22Rv1 (cell line): ENCODE data around the gene RNF166.

Experiments
- ZFX ChIP-seq: fragments of 450-650 bp; IDR thresholded peaks from 2 replicates; pipeline ENCODE4 v1.6.1; 2017; ENCODE audit warnings: antibody characterized with exemption, borderline replicate concordance
- TF ChIP-seq, protein P1 (sequence below): fragments of 450-650 bp; IDR thresholded peaks from 2 replicates; pipeline ENCODE4 v1.5.1; 2017; ENCODE audit warnings: mild to moderate bottlenecking

GRCh38 chr16:88742896-88743605 is 36.8 kb upstream of the RNF166 start:
- TF ChIP-seq, protein P1, sequence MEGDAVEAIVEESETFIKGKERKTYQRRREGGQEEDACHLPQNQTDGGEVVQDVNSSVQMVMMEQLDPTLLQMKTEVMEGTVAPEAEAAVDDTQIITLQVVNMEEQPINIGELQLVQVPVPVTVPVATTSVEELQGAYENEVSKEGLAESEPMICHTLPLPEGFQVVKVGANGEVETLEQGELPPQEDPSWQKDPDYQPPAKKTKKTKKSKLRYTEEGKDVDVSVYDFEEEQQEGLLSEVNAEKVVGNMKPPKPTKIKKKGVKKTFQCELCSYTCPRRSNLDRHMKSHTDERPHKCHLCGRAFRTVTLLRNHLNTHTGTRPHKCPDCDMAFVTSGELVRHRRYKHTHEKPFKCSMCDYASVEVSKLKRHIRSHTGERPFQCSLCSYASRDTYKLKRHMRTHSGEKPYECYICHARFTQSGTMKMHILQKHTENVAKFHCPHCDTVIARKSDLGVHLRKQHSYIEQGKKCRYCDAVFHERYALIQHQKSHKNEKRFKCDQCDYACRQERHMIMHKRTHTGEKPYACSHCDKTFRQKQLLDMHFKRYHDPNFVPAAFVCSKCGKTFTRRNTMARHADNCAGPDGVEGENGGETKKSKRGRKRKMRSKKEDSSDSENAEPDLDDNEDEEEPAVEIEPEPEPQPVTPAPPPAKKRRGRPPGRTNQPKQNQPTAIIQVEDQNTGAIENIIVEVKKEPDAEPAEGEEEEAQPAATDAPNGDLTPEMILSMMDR = no peak
- TF ChIP-seq ZFX = no peak
